ENCODE results near the gene GHITM. TPM values are rescaled to one million over a fixed set of nuclear protein-coding genes. Genes with fewer than 3 reads are reported as not detected.
"Not testable (repeated sequence)": the region's sequence is repeated elsewhere in the genome, so short reads cannot be mapped to it uniquely, and the experiment has no call there.

Gene GHITM
- polyA plus RNA-seq, 4 donors, result 142 to 301 (median 244) TPM

DNA sequence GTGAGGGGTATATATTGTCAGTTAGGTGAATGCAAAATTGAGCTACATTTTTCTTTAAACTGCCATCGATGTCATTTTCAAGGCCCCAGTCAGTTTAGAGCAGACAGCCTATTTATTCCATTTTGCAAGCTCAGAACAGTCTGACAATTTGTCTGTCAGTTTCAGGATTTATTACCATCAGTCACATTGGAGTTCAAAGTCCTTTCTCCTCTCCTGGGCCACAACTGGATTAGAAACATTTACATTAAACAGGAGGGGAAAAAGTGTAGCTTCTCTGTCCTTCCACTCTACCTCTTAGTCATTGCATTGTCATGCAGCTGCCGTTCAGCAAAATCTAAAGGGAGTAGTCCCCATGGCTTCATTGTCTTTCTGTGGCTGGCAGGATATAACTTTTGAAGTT is 3.5 kb upstream of the GHITM start:
- Histone ChIP-seq H3K27ac (ENCODE audit: low read depth in 1 of 3, low read length in 2 of 3) (peak overlapping the region in 1 of 3 donors; percentile 61), H3K27me3 (ENCODE audit: control insufficient read depth in 3 of 3, insufficient read depth in 3 of 3, low read length in 3 of 3) (no peaks in the 10 kb centered on the region), H3K4me3 (ENCODE audit: low read depth in 1 of 3, low read length in 3 of 3) (no peak overlapping the region), H3K36me3 (ENCODE audit: control insufficient read depth in 3 of 3, insufficient read depth in 2 of 3, low read depth in 1 of 3, low read length in 3 of 3) (no peaks in the 10 kb centered on the region), H3K4me1 (ENCODE audit: control insufficient read depth in 3 of 3, insufficient read depth in 2 of 3, low read depth in 1 of 3, low read length in 2 of 3) (peaks cover 2 to 35% (median 5%) of the 10 kb centered on the region in 3 donors), H3K9me3 (ENCODE audit: control insufficient read depth in 2 of 2, insufficient read depth in 1 of 2, low read depth in 1 of 2, low read length in 1 of 2) (no peaks in the 10 kb centered on the region)
- WGBS, 3 donors, result 17 to 58% (median 41%) methylated on average over 2 of the region's 2 CpGs
- no peak for FAIRE-seq
- peak; percentile 79 to 82 for DNase-seq

DNA sequence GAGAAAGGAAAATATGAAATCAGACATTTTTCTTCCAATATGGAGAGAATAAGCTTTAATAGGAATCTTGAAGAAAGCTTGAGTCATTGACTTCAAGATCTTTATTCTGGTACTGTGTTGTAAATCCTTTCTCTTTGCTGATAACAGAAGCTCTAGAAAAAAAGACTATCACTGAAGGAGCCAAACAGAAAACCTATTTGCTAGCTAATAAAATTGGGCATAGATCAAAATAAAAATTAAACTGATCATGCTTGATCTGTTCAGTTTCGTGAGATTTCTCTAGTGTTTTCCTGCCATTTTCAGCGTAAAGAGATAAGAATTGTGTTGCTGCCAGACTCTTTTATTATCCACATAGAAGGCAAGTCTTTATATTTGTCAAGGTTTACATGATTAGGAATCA is 1.5 kb upstream of the GHITM start:
- Histone ChIP-seq H3K27ac (ENCODE audit: low read depth in 1 of 3, low read length in 2 of 3) (peak overlapping the region in 1 of 3 donors; percentile 72), H3K4me3 (ENCODE audit: low read depth in 1 of 3, low read length in 3 of 3) (no peak overlapping the region), H3K9me3 (ENCODE audit: control insufficient read depth in 2 of 2, insufficient read depth in 1 of 2, low read depth in 1 of 2, low read length in 1 of 2) (no peaks in the 10 kb centered on the region), H3K36me3 (ENCODE audit: control insufficient read depth in 3 of 3, insufficient read depth in 2 of 3, low read depth in 1 of 3, low read length in 3 of 3) (peaks cover 0 to 2% (median 0%) of the 10 kb centered on the region in 3 donors), H3K4me1 (ENCODE audit: control insufficient read depth in 3 of 3, insufficient read depth in 2 of 3, low read depth in 1 of 3, low read length in 2 of 3) (peaks cover 4 to 35% (median 11%) of the 10 kb centered on the region in 3 donors), H3K27me3 (ENCODE audit: control insufficient read depth in 3 of 3, insufficient read depth in 3 of 3, low read length in 3 of 3) (no peaks in the 10 kb centered on the region)
- FAIRE-seq (no peak), DNase-seq (peak; percentile 58 to 67)
- WGBS, 3 donors, result 11 to 73% (median 31%) methylated on average over 2 of the region's 2 CpGs

DNA sequence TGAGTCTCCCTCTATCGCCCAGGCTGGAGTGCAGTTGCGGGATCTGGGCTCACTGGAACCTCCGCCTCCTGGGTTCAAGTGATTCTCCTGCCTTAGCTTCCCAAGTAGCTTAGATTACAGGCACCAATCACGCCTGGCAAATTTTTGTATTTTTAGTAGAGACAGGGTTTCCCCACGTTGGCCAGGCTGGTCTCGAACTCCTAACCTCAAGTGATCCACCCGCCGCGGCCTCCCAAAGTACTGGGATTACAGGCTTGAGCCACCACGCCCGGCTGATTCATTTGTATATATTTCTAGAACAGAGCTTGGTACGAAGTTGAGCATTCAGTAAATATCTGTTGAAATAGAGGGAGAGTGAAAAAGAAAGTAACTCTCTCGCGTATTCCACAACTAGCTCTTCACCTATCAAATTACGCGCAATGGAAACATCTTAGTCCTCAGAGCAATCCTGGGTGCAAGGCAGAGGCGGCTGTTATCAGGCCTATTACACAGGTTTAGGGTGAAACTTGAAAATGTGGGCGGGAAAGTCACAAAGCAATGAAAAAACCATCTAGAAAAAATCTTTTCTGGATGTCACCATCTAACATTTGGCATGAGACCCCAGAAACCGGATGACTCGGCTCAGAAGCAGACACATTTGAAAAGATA is 707 bp upstream of the GHITM start:
- Histone ChIP-seq H3K4me3 (ENCODE audit: low read depth in 1 of 3, low read length in 3 of 3) (peak overlapping the region in 2 of 3 donors; percentile 45 to 85), H3K9me3 (ENCODE audit: control insufficient read depth in 2 of 2, insufficient read depth in 1 of 2, low read depth in 1 of 2, low read length in 1 of 2) (no peaks in the 10 kb centered on the region), H3K4me1 (ENCODE audit: control insufficient read depth in 3 of 3, insufficient read depth in 2 of 3, low read depth in 1 of 3, low read length in 2 of 3) (peaks cover 4 to 35% (median 11%) of the 10 kb centered on the region in 3 donors), H3K27ac (ENCODE audit: low read depth in 1 of 3, low read length in 2 of 3) (peak overlapping the region; percentile 72 to 88 (median 84)), H3K27me3 (ENCODE audit: control insufficient read depth in 3 of 3, insufficient read depth in 3 of 3, low read length in 3 of 3) (no peaks in the 10 kb centered on the region), H3K36me3 (ENCODE audit: control insufficient read depth in 3 of 3, insufficient read depth in 2 of 3, low read depth in 1 of 3, low read length in 3 of 3) (peaks cover 2 to 6% (median 3%) of the 10 kb centered on the region in 3 donors)
- FAIRE-seq, result no peak
- WGBS, 3 donors, result 8 to 39% (median 20%) methylated on average over 20 of the region's 20 CpGs
- DNase-seq, result peak in 1 of 2 donors; percentile 76

DNA sequence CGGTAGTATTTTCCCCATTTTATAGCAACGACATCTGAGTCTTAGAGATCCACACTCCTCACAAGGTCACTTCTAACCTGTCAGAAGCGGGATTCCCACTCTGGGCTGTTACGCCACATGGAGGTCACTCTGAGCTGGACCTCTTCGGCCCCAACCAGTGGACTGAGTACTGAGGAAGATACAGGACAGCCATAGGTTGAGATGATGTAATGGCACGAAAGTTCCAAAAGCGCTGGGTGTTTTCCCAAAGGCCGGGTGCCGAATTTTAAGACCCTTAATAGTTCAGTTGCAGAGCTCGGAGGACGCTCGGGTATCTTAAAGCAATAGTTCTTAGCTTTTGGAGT is 699 bp downstream of the GHITM start:
- Histone ChIP-seq H3K36me3 (ENCODE audit: control insufficient read depth in 3 of 3, insufficient read depth in 2 of 3, low read depth in 1 of 3, low read length in 3 of 3) (peaks cover 3 to 12% (median 8%) of the 10 kb centered on the region in 3 donors), H3K4me3 (ENCODE audit: low read depth in 1 of 3, low read length in 3 of 3) (peak overlapping the region; percentile 74 to 85 (median 79)), H3K4me1 (ENCODE audit: control insufficient read depth in 3 of 3, insufficient read depth in 2 of 3, low read depth in 1 of 3, low read length in 2 of 3) (peaks cover 4 to 35% (median 11%) of the 10 kb centered on the region in 3 donors), H3K27me3 (ENCODE audit: control insufficient read depth in 3 of 3, insufficient read depth in 3 of 3, low read length in 3 of 3) (no peaks in the 10 kb centered on the region), H3K9me3 (ENCODE audit: control insufficient read depth in 2 of 2, insufficient read depth in 1 of 2, low read depth in 1 of 2, low read length in 1 of 2) (no peaks in the 10 kb centered on the region), H3K27ac (ENCODE audit: low read depth in 1 of 3, low read length in 2 of 3) (peak overlapping the region; percentile 89 to 100 (median 93))
- WGBS, 3 donors, result 1 to 7% (median 6%) methylated on average over 12 of the region's 12 CpGs
- FAIRE-seq (no peak), DNase-seq (no peak)

DNA sequence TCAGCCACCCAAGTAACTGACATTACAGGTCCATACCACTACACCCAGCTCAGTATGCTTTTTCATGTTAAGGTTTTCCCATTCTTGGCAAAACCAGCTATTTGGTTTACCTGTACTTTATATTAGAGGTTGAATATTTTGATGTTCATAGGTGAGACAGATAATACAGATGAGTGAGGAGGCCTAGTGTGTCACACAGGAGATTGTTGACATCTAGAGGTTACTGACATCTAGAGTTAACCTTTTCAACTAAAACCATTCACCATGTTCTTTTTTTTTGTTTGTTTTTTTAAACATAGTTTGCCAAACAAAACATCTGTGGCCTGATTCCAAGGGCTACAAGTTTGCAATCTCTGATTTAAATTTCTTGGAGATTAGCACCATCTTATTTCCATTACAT is 8.0 kb downstream of the GHITM start:
- H3K36me3 ChIP-seq (ENCODE audit: control insufficient read depth in 3 of 3, insufficient read depth in 2 of 3, low read depth in 1 of 3, low read length in 3 of 3), result peaks cover 16 to 43% (median 19%) of the 10 kb centered on the region in 3 donors
- H3K9me3 ChIP-seq (ENCODE audit: control insufficient read depth in 2 of 2, insufficient read depth in 1 of 2, low read depth in 1 of 2, low read length in 1 of 2), result no peaks in the 10 kb centered on the region
- H3K27me3 ChIP-seq (ENCODE audit: control insufficient read depth in 3 of 3, insufficient read depth in 3 of 3, low read length in 3 of 3), result no peaks in the 10 kb centered on the region
- no peak overlapping the region for H3K4me3 ChIP-seq (ENCODE audit: low read depth in 1 of 3, low read length in 3 of 3)
- H3K4me1 ChIP-seq (ENCODE audit: control insufficient read depth in 3 of 3, insufficient read depth in 2 of 3, low read depth in 1 of 3, low read length in 2 of 3), result no peaks in the 10 kb centered on the region
- no peak for FAIRE-seq
- DNase-seq, result no peak
- no peak overlapping the region for H3K27ac ChIP-seq (ENCODE audit: low read depth in 1 of 3, low read length in 2 of 3)

DNA sequence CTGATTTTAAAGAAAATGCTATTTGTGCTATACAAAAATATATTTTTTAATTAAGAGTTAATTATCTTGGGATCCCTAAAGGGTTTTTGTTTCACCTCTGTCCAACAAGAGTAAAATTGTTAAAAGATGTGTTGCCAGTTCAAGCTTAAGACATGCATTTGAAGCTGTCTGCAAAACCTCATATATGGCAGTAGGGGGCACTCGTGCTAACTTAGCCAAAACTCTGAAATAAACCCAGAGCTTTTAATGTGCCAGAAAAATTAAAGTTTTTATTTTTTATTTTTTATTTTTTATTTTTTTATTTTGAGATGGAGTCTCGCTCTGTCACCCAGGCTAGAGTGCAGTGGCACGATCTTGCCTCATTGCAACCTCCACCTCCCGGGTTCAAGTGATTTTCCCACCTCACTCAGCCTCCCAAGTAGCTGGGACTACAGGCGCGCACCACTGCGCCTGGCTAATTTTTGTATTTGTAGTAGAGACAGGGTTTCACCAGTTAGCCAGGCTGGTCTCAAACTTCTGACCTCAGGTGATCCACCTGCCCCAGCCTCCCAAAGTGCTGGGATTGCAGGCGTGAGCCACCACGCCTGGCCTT is 8.8 kb downstream of the GHITM start:
- not testable (repeated sequence) for H3K4me1 ChIP-seq (ENCODE audit: control insufficient read depth in 3 of 3, insufficient read depth in 2 of 3, low read depth in 1 of 3, low read length in 2 of 3); H3K27ac ChIP-seq (ENCODE audit: low read depth in 1 of 3, low read length in 2 of 3); H3K27me3 ChIP-seq (ENCODE audit: control insufficient read depth in 3 of 3, insufficient read depth in 3 of 3, low read length in 3 of 3); H3K4me3 ChIP-seq (ENCODE audit: low read depth in 1 of 3, low read length in 3 of 3); H3K9me3 ChIP-seq (ENCODE audit: control insufficient read depth in 2 of 2, insufficient read depth in 1 of 2, low read depth in 1 of 2, low read length in 1 of 2)
- 80 to 84% (median 83%) methylated on average over 9 of the region's 9 CpGs for WGBS, 3 donors
- peak; percentile 57 for FAIRE-seq
- H3K36me3 ChIP-seq (ENCODE audit: control insufficient read depth in 3 of 3, insufficient read depth in 2 of 3, low read depth in 1 of 3, low read length in 3 of 3), result peaks cover 15 to 42% (median 17%) of the 10 kb centered on the region in 3 donors
- DNase-seq, result peak; percentile 17 to 36

DNA sequence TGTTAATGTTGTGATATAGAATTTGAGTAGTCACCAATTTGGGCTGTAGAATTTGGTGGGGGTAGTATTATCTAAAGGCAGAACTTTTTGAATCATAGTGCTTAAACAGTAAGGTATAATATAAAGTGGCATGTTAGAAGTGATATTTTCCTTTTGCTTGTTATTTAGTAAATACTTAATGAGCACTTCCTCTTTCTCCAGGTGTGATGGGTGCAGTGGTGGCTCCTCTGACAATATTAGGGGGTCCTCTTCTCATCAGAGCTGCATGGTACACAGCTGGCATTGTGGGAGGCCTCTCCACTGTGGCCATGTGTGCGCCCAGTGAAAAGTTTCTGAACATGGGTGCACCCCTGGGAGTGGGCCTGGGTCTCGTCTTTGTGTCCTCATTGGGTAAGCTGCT is 10.5 kb downstream of the GHITM start:
- DNase-seq (no peak), FAIRE-seq (no peak)
- WGBS, 3 donors, result 96 to 98% (median 98%) methylated on average over 2 of the region's 2 CpGs
- Histone ChIP-seq H3K27ac (ENCODE audit: low read depth in 1 of 3, low read length in 2 of 3) (no peak overlapping the region), H3K36me3 (ENCODE audit: control insufficient read depth in 3 of 3, insufficient read depth in 2 of 3, low read depth in 1 of 3, low read length in 3 of 3) (peaks cover 11 to 35% (median 17%) of the 10 kb centered on the region in 3 donors), H3K9me3 (ENCODE audit: control insufficient read depth in 2 of 2, insufficient read depth in 1 of 2, low read depth in 1 of 2, low read length in 1 of 2) (no peaks in the 10 kb centered on the region), H3K4me1 (ENCODE audit: control insufficient read depth in 3 of 3, insufficient read depth in 2 of 3, low read depth in 1 of 3, low read length in 2 of 3) (no peaks in the 10 kb centered on the region), H3K27me3 (ENCODE audit: control insufficient read depth in 3 of 3, insufficient read depth in 3 of 3, low read length in 3 of 3) (no peaks in the 10 kb centered on the region), H3K4me3 (ENCODE audit: low read depth in 1 of 3, low read length in 3 of 3) (no peak overlapping the region)

DNA sequence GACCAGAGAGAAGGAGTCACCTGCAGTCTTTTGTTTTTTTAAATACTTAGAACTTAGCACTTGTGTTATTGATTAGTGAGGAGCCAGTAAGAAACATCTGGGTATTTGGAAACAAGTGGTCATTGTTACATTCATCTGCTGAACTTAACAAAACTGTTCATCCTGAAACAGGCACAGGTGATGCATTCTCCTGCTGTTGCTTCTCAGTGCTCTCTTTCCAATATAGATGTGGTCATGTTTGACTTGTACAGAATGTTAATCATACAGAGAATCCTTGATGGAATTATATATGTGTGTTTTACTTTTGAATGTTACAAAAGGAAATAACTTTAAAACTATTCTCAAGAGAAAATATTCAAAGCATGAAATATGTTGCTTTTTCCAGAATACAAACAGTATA is 13.5 kb downstream of the GHITM start:
- Histone ChIP-seq H3K36me3 (ENCODE audit: control insufficient read depth in 3 of 3, insufficient read depth in 2 of 3, low read depth in 1 of 3, low read length in 3 of 3) (peaks cover 12 to 21% (median 13%) of the 10 kb centered on the region in 3 donors), H3K9me3 (ENCODE audit: control insufficient read depth in 2 of 2, insufficient read depth in 1 of 2, low read depth in 1 of 2, low read length in 1 of 2) (no peaks in the 10 kb centered on the region)
- DNase-seq, result no peak

More for the DNA sequence above, 13.5 kb downstream of the GHITM start:
- no peaks in the 10 kb centered on the region for H3K4me1 ChIP-seq (ENCODE audit: control insufficient read depth in 3 of 3, insufficient read depth in 2 of 3, low read depth in 1 of 3, low read length in 2 of 3)
- no peak overlapping the region for H3K4me3 ChIP-seq (ENCODE audit: low read depth in 1 of 3, low read length in 3 of 3)
- no peak overlapping the region for H3K27ac ChIP-seq (ENCODE audit: low read depth in 1 of 3, low read length in 2 of 3)
- no peaks in the 10 kb centered on the region for H3K27me3 ChIP-seq (ENCODE audit: control insufficient read depth in 3 of 3, insufficient read depth in 3 of 3, low read length in 3 of 3)
- no peak for FAIRE-seq

Data from small intestine (tissue), 7 donors.